ENCODE data around the gene NUDT8. TPM values are rescaled to one million over a fixed set of nuclear protein-coding genes. Genes with fewer than 3 reads are reported as not detected.
A peak's percentile ranks its signal among the peaks of the same experiment; 100 is the strongest.

Gene NUDT8
- total and polyA plus RNA-seq, 9 of the 15 experiments (the other 6 are each of a cell fraction or from before 2014, with no cell fraction given) = 0.23 to 27.8 (median 5.0) TPM

GRCh38 chr11:67630228-67630942 lies 648 bp upstream of the NUDT8 start (continued):
- TF ChIP-seq MGA (IDR thresholded peaks at IDR 0.05) = no peak
- no peak for TF ChIP-seq USF1 (CRISPR knock-in tag; IDR thresholded peaks at IDR 0.05)
- no peak for TF ChIP-seq ZZZ3 (IDR thresholded peaks at IDR 0.05)
- peak; percentile 53; the same call in 1 of the 2 replicates for TF ChIP-seq TARDBP (IDR thresholded peaks at IDR 0.05)
- no peak for TF ChIP-seq YBX1 (IDR thresholded peaks at IDR 0.05)
- no peak for TF ChIP-seq PBX2 (CRISPR knock-in tag; IDR thresholded peaks at IDR 0.05; ENCODE audit: low read depth)
- TF ChIP-seq PBX2 (tag; conservative IDR thresholded peaks at IDR 0.05; ENCODE audit: low read depth) = no peak
- TF ChIP-seq, protein P1, sequence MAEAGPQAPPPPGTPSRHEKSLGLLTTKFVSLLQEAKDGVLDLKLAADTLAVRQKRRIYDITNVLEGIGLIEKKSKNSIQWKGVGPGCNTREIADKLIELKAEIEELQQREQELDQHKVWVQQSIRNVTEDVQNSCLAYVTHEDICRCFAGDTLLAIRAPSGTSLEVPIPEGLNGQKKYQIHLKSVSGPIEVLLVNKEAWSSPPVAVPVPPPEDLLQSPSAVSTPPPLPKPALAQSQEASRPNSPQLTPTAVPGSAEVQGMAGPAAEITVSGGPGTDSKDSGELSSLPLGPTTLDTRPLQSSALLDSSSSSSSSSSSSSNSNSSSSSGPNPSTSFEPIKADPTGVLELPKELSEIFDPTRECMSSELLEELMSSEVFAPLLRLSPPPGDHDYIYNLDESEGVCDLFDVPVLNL (CRISPR knock-in tag; IDR thresholded peaks at IDR 0.05; ENCODE audit: low read depth) = no peak
- no peak for TF ChIP-seq TAL1 (IDR thresholded peaks at IDR 0.05)
- TF ChIP-seq U2AF1 (optimal IDR thresholded peaks at IDR 0.05; ENCODE audit: low read depth, low read length) = no peak
- TF ChIP-seq PHF8 (IDR thresholded peaks at IDR 0.05; ENCODE audit: borderline replicate concordance, low read length) = peak; percentile 57; the same call in 1 of the 2 replicates

Measured in K562 (cell line).